ENCODE measurements around the gene SIPA1.

DNA sequence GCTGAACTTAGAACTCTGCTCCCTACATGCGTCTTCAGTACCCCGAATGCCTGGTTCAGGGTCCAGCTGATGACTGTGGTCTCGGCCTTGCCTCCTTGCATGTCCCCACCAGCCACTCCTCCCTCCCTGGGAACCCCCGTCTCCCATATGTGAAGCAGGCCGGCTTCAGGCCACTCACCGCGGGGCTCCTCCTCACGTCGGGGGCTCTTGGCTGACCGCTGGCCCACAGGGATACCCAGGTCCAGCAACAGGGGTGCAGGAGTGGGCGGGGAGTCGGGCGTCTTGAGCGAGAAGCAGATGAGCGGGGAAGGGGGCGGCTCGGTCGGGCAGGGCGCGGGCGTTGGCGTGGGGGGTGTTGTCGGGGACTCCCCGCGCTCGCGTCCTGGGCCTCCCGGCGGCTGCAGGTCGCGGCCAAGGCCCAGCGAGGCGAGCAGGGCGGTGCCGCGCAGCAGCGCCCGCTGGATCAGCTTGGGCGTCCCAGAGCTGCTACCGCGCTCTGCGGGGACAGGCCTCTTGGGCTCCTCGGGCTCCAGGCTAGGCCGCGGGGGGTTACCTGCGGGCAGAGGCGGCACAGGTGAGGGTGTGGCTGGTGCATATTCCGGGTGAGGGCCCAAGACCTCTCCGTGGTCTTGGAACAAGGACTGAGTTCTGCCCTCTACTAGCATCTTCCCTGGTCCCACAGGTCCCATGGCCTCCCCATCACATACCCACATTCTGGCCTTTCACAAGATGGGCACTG is 38.5 kb upstream of the SIPA1 start:
- TF ChIP-seq, protein P1, sequence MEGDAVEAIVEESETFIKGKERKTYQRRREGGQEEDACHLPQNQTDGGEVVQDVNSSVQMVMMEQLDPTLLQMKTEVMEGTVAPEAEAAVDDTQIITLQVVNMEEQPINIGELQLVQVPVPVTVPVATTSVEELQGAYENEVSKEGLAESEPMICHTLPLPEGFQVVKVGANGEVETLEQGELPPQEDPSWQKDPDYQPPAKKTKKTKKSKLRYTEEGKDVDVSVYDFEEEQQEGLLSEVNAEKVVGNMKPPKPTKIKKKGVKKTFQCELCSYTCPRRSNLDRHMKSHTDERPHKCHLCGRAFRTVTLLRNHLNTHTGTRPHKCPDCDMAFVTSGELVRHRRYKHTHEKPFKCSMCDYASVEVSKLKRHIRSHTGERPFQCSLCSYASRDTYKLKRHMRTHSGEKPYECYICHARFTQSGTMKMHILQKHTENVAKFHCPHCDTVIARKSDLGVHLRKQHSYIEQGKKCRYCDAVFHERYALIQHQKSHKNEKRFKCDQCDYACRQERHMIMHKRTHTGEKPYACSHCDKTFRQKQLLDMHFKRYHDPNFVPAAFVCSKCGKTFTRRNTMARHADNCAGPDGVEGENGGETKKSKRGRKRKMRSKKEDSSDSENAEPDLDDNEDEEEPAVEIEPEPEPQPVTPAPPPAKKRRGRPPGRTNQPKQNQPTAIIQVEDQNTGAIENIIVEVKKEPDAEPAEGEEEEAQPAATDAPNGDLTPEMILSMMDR (conservative IDR thresholded peaks at IDR 0.05; ENCODE audit: low read depth, low read length) = no peak
- TF ChIP-seq EZH2 (IDR thresholded peaks at IDR 0.05; ENCODE audit: borderline replicate concordance, low read depth, low read length, poor library complexity, severe bottlenecking) = no peak
